WI38 (cell line): ENCODE measurements around the gene MLLT10.

Source experiments
- H3K4me3 ChIP-seq: 2 replicates; pipeline ENCODE4 v1.5.1; 2011; ENCODE audit warnings: low read depth, mild to moderate bottlenecking, control low read depth, low read length
- CTCF ChIP-seq: IDR thresholded peaks from 2 replicates; pipeline ENCODE4 v1.5.1; 2012; ENCODE audit warnings: low read depth, mild to moderate bottlenecking, control low read depth, low read length

MLLT10 gene

DNA sequence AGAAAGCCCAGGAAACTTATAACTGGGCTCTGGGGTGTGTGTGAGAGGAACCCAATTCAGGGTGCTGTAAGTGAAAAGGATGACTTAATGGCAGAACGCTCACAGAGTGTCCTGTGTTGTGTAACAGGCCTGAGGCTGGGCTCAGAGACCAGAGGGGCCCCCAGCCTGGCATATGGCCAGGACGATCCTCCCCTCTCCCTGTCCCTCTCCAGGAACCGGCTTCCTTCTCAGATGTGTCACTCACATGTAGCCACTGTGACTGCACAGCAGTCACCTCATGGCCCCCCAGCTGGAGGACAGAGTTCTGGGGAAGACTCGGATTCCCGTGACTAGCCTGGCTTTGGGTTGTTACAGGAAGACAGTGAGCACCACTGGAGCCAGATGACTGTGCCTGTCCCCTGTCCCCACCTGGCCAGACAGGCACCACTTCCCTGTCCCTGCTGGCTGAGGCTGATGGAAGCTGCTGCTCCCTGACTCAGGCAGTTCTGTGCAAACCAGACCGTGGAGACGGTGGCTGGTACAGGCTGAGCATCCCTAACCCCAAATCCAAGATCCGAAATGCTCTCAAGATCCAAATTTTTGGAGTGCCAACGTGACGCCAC is 220.5 kb downstream of the MLLT10 start:
- no peak for TF ChIP-seq CTCF
- no peak overlapping the region for H3K4me3 ChIP-seq

DNA sequence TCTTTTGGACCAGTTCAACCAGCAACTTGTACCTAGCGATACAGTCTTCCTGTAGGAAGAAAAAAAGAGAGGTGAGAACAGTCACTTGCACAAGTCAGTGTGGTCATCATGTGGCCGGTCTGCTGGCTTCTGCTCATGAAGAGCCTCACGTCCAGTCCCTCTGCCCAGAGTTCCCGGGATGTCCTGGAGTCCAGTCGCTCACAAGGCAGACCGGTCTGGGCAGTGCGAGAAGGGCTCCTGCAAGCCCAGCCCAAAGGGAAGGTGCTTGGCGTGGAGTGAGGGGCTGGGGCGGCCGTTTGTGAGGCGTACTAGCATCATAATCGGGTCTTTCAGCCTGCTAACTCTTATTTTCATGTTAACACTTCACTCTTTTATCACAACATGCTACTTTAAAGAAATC is 222.7 kb downstream of the MLLT10 start:
- no peak for TF ChIP-seq CTCF
- H3K4me3 ChIP-seq: no peak overlapping the region

- TF ChIP-seq CTCF: no peak
- no peak overlapping the region for H3K4me3 ChIP-seq
These were observed 223.3 kb downstream of the MLLT10 start for GRCh38 chr10:21757185-21757901.

GRCh38 chr10:21758239-21758638 is 224.2 kb downstream of the MLLT10 start:
- no peak overlapping the region for H3K4me3 ChIP-seq
- no peak for TF ChIP-seq CTCF

DNA sequence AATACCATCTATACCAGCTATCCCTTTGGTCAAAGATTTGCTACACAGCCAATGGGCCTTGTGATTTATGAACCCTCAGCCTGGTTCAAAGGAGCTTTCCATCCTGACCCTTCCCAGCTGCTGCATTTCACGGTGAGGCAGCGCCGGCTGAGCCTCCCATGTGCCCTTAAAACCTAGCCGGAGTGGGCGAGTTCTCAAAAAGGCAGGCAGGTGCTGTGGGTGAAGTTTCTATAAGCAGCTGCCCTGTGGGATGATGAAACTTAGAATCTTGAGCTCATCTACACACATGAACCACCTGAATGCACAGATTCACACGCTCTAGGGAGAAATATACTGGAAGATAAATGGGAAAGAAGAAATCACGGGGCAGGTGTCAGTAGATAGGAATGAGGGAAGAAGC is 224.7 kb downstream of the MLLT10 start:
- H3K4me3 ChIP-seq: no peak overlapping the region
- no peak for TF ChIP-seq CTCF

- TF ChIP-seq CTCF: no peak
- H3K4me3 ChIP-seq: no peak overlapping the region
These were observed 225.2 kb downstream of the MLLT10 start for GRCh38 chr10:21759232-21759631.

GRCh38 chr10:21760332-21760731 is 226.3 kb downstream of the MLLT10 start:
- no peak for TF ChIP-seq CTCF
- no peak overlapping the region for H3K4me3 ChIP-seq
